ENCODE measurements around the gene RNASE8. TPM values are rescaled to one million over a fixed set of nuclear protein-coding genes. Genes with fewer than 3 reads are reported as not detected.
A peak's percentile ranks its signal among the peaks of the same experiment; 100 is the strongest.

RNASE8 gene
- total and polyA plus RNA-seq, 7 donors: not detected

DNA sequence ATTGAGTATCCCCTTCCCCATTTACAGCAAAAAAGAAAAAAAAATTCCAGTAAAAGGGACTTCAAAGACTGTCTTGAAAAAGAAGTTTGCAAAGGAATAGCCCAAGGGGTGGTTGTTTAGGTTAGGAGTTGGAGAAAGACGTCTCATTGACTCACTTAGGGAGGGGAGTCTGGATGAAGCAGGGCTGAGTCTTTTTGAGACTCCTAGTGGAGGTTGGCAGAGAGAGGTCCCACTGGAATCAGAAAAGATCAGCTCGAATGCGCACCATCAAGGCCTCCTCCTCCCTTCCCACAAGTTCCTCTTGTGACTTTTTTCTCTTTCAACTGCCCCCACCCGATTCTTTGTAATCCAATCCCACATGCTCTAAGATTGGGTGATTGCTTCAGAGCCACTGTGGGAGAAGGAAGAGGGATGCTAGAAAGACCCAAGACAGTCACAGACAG, 14.4 kb downstream of the RNASE8 start:
- peaks cover 18% of the 10 kb centered on the region for H3K4me1 ChIP-seq
- H3K27ac ChIP-seq: peak overlapping the region; percentile 84
- DNase-seq (no peak), ATAC-seq (peak in 1 of 4 donors; percentile 22)
- H3K9me3 ChIP-seq: no peaks in the 10 kb centered on the region
- WGBS, 3 donors: 32 to 39% (median 39%) methylated on average over 4 of the region's 4 CpGs
- H3K4me3 ChIP-seq: peak overlapping the region; percentile 83
- peaks cover 4 to 44% of the 10 kb centered on the region in 2 donors for H3K36me3 ChIP-seq (ENCODE audit: insufficient read depth in 1 of 2, low read depth in 1 of 2)
- TF ChIP-seq, protein P1, sequence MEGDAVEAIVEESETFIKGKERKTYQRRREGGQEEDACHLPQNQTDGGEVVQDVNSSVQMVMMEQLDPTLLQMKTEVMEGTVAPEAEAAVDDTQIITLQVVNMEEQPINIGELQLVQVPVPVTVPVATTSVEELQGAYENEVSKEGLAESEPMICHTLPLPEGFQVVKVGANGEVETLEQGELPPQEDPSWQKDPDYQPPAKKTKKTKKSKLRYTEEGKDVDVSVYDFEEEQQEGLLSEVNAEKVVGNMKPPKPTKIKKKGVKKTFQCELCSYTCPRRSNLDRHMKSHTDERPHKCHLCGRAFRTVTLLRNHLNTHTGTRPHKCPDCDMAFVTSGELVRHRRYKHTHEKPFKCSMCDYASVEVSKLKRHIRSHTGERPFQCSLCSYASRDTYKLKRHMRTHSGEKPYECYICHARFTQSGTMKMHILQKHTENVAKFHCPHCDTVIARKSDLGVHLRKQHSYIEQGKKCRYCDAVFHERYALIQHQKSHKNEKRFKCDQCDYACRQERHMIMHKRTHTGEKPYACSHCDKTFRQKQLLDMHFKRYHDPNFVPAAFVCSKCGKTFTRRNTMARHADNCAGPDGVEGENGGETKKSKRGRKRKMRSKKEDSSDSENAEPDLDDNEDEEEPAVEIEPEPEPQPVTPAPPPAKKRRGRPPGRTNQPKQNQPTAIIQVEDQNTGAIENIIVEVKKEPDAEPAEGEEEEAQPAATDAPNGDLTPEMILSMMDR (IDR thresholded peaks at IDR 0.05): no peak
- H3K27me3 ChIP-seq (ENCODE audit: insufficient read depth in 3 of 3, low read length in 2 of 3): no peaks in the 10 kb centered on the region
- intact Hi-C loops (cut with DNase I): loop anchor here in 1 of 2 donors (2.0 kb wide), 1 partner anchor 17 kb away; no protein-coding TSS in a partner anchor

DNA sequence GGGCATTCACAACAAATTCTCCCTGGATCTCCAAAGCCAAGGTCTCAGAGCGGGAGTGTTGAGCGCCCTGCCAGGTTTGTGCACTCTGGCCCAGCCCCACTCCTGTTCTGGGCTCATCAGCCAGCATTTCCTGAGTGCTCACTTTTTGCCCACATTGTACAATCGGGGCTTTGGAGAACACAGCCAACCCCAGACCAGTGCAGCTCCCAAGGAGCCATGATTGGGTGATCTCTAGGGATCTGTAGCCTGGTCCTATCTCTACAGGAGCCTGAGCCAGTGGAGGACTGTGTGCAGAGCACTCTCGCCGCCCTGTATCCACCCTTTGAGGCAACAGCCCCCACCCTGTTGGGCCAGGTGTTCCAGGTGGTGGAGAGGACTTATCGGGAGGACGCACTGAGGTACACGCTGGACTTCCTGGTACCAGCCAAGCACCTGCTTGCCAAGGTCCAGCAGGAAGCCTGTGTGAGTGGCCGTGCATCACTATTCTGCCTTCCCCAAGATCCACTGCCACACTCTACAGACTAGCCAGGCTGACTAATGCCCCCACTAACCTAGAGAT, 15.2 kb downstream of the RNASE8 start:
- peaks cover 18% of the 10 kb centered on the region for H3K4me1 ChIP-seq
- H3K9me3 ChIP-seq: no peaks in the 10 kb centered on the region
- no peak overlapping the region for H3K4me3 ChIP-seq
- no peaks in the 10 kb centered on the region for H3K27me3 ChIP-seq (ENCODE audit: insufficient read depth in 3 of 3, low read length in 2 of 3)
- no peak for DNase-seq
- peaks cover 4 to 52% of the 10 kb centered on the region in 2 donors for H3K36me3 ChIP-seq (ENCODE audit: insufficient read depth in 1 of 2, low read depth in 1 of 2)
- WGBS, 3 donors: 84 to 92% (median 86%) methylated on average over 9 of the region's 9 CpGs
- peak overlapping the region; percentile 84 for H3K27ac ChIP-seq
- no peak for ATAC-seq
- TF ChIP-seq, protein P1 (IDR thresholded peaks at IDR 0.05): no peak
- intact Hi-C loops (cut with DNase I): loop anchor here in 1 of 2 donors (2.0 kb wide), 1 partner anchor 16 kb away; no protein-coding TSS in a partner anchor

DNA sequence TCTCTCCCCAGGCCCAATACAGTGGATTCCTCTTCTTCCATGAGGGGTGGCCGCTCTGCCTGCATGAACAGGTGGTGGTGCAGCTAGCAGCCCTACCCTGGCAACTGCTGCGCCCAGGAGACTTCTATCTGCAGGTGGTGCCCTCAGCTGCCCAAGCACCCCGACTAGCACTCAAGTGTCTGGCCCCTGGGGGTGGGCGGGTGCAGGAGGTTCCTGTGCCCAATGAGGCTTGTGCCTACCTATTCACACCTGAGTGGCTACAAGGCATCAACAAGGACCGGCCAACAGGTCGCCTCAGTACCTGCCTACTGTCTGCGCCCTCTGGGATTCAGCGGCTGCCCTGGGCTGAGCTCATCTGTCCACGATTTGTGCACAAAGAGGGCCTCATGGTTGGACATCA, 16.3 kb downstream of the RNASE8 start:
- no peak overlapping the region for H3K27ac ChIP-seq
- intact Hi-C loops (cut with DNase I): loop anchor here in 1 of 2 donors (2.0 kb wide), 1 partner anchor 15 kb away; no protein-coding TSS in a partner anchor
- TF ChIP-seq, protein P1 (IDR thresholded peaks at IDR 0.05): no peak
- peaks cover 15% of the 10 kb centered on the region for H3K4me1 ChIP-seq
- 83 to 88% (median 87%) methylated on average over 8 to 9 of the region's 9 CpGs for WGBS, 3 donors
- ATAC-seq (no peak), DNase-seq (no peak)
- H3K9me3 ChIP-seq: no peaks in the 10 kb centered on the region
- peaks cover 4 to 62% of the 10 kb centered on the region in 2 donors for H3K36me3 ChIP-seq (ENCODE audit: insufficient read depth in 1 of 2, low read depth in 1 of 2)
- H3K27me3 ChIP-seq (ENCODE audit: insufficient read depth in 3 of 3, low read length in 2 of 3): no peaks in the 10 kb centered on the region
- no peak overlapping the region for H3K4me3 ChIP-seq

DNA sequence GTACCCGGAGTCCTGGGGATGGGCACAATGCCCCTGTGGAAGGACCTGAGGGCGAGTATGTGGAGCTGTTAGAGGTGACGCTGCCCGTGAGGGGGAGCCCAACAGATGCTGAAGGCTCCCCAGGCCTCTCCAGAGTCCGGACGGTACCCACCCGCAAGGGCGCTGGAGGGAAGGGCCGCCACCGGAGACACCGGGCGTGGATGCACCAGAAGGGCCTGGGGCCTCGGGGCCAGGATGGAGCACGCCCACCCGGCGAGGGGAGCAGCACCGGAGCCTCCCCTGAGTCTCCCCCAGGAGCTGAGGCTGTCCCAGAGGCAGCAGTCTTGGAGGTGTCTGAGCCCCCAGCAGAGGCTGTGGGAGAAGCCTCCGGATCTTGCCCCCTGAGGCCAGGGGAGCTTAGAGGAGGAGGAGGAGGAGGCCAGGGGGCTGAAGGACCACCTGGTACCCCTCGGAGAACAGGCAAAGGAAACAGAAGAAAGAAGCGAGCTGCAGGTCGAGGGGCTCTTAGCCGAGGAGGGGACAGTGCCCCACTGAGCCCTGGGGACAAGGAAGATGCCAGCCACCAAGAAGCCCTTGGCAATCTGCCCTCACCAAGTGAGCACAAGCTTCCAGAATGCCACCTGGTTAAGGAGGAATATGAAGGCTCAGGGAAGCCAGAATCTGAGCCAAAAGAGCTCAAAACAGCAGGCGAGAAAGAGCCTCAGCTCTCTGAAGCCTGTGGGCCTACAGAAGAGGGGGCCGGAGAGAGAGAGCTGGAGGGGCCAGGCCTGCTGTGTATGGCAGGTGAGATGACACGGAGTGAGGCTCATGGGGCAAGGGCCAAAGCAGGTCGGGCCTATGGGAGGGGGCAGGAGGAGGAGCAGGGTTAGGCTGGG, 17.0 kb downstream of the RNASE8 start:
- 88 to 89% (median 89%) methylated on average over 24 to 26 of the region's 26 CpGs for WGBS, 3 donors

More for the DNA sequence above, 17.0 kb downstream of the RNASE8 start:
- H3K9me3 ChIP-seq: no peaks in the 10 kb centered on the region
- H3K4me1 ChIP-seq: peaks cover 9% of the 10 kb centered on the region
- H3K36me3 ChIP-seq (ENCODE audit: insufficient read depth in 1 of 2, low read depth in 1 of 2): peaks cover 4 to 69% of the 10 kb centered on the region in 2 donors
- ATAC-seq (no peak), DNase-seq (no peak)
- no peak overlapping the region for H3K4me3 ChIP-seq
- intact Hi-C loops (cut with DNase I): no loop called here
- H3K27ac ChIP-seq: no peak overlapping the region
- no peaks in the 10 kb centered on the region for H3K27me3 ChIP-seq (ENCODE audit: insufficient read depth in 3 of 3, low read length in 2 of 3)
- TF ChIP-seq, protein P1 (IDR thresholded peaks at IDR 0.05): no peak
